ENCODE results near the gene GPAT3. TPM values are rescaled to one million over a fixed set of nuclear protein-coding genes. Genes with fewer than 3 reads are reported as not detected.
A peak's percentile ranks its signal among the peaks of the same experiment; 100 is the strongest.

GPAT3 gene
- total RNA-seq, 1 donor from 2014 or later = 8.3 TPM

DNA sequence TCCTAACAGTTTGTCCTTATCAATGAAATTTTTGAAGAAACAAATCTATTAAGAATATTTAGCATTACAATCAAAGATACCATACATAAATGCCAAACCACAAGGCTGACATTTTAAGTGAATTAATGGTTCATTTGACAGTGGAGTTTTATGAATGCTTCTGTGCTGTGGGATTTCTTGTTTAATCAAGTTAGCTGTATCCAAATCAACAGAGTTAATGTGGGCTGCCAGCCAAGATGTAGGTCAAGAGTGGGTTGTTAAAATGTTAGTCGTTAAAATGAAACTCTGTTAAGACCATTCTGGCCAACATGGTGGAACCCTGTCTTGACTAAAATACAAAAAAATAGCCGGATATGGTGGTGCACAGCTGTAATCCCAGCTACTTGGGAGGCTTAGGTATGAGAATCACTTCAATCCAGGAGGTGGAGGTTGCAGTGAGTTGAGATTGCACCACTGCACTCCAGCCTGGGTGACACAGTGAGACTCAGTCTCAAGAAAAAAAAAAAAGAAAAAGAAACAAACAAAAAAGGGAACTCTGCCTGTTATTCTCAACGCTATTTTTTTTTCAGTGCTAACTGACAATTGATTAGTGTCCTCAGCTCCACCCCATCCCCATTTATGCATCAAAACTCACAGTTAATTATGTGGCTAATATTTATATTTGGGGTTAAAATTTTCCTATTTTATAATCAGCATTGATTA, 20.2 kb downstream of the GPAT3 start:
- Histone ChIP-seq H3K9me3 (no peaks in the 10 kb centered on the region), H3K36me3 (no peaks in the 10 kb centered on the region), H3K27ac (no peak overlapping the region), H3K27me3 (no peaks in the 10 kb centered on the region), H3K4me1 (peaks cover 3% of the 10 kb centered on the region), H3K4me3 (no peak overlapping the region)
- DNase-seq = no peak
- TF ChIP-seq CTCF (IDR thresholded peaks at IDR 0.05) = no peak
- peak; percentile 20 for ATAC-seq
- intact Hi-C loops (cut with DNase I) = no loop called here

- Histone ChIP-seq H3K36me3 (no peaks in the 10 kb centered on the region), H3K4me3 (no peak overlapping the region), H3K4me1 (peaks cover 3% of the 10 kb centered on the region), H3K27ac (no peak overlapping the region), H3K27me3 (no peaks in the 10 kb centered on the region), H3K9me3 (no peaks in the 10 kb centered on the region)
- intact Hi-C loops (cut with DNase I) = no loop called here
- no peak for TF ChIP-seq CTCF (IDR thresholded peaks at IDR 0.05)
- no peak for ATAC-seq
- no peak for DNase-seq
These were observed 20.9 kb downstream of the GPAT3 start for GRCh38 chr4:83556816-83557215.

GRCh38 chr4:83558059-83558653, 22.2 kb downstream of the GPAT3 start:
- H3K27ac ChIP-seq = no peak overlapping the region
- no peak for TF ChIP-seq CTCF (IDR thresholded peaks at IDR 0.05)
- H3K4me3 ChIP-seq = no peak overlapping the region
- no peak for ATAC-seq
- intact Hi-C loops (cut with DNase I) = no loop called here
- H3K27me3 ChIP-seq = no peaks in the 10 kb centered on the region
- H3K36me3 ChIP-seq = no peaks in the 10 kb centered on the region
- no peak for DNase-seq
- H3K4me1 ChIP-seq = peaks cover 3% of the 10 kb centered on the region
- H3K9me3 ChIP-seq = no peaks in the 10 kb centered on the region

GRCh38 chr4:83558680-83559079, 22.8 kb downstream of the GPAT3 start:
- no peak overlapping the region for H3K27ac ChIP-seq
- no peak overlapping the region for H3K4me3 ChIP-seq
- H3K27me3 ChIP-seq = no peaks in the 10 kb centered on the region
- H3K4me1 ChIP-seq = peaks cover 3% of the 10 kb centered on the region
- no peak for DNase-seq
- no peaks in the 10 kb centered on the region for H3K9me3 ChIP-seq
- ATAC-seq = peak; percentile 20
- intact Hi-C loops (cut with DNase I) = no loop called here
- no peaks in the 10 kb centered on the region for H3K36me3 ChIP-seq
- no peak for TF ChIP-seq CTCF (IDR thresholded peaks at IDR 0.05)

DNA sequence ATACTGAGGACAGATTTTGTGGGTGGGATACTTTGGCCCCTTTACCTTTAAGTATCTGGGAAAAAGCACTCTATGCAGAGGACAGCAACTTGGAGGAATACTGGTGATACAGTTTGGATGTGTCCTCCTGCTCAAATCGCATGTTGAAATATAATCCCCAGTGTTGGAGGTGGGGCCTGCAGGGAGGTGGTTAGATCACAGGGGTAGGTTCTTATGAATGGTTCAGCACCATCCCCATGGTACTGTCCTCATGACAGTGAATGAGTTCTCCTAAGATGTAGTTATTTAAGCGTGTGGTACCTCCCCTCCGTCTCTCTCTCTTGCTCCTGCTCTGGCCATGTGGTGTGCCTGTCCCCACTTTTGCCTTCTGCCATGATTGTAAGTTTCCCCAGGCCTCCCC, 24.6 kb downstream of the GPAT3 start:
- H3K36me3 ChIP-seq = no peaks in the 10 kb centered on the region
- H3K9me3 ChIP-seq = no peaks in the 10 kb centered on the region
- ATAC-seq (no peak), DNase-seq (no peak)
- no peak for TF ChIP-seq CTCF (IDR thresholded peaks at IDR 0.05)
- no peaks in the 10 kb centered on the region for H3K27me3 ChIP-seq
- no peak overlapping the region for H3K27ac ChIP-seq
- intact Hi-C loops (cut with DNase I) = no loop called here
- no peak overlapping the region for H3K4me3 ChIP-seq
- peaks cover 3% of the 10 kb centered on the region for H3K4me1 ChIP-seq
